ENCODE data around the gene ITGA2. TPM values are rescaled to one million over a fixed set of nuclear protein-coding genes. Genes with fewer than 3 reads are reported as not detected.
A peak's percentile ranks its signal among the peaks of the same experiment; 100 is the strongest.

Gene ITGA2
- total RNA-seq, 1 donor from 2014 or later, result 0.97 TPM

GRCh38 chr5:53009816-53010215 lies 20.7 kb downstream of the ITGA2 start:
- DNase-seq (no peak), ATAC-seq (ENCODE audit: poor library complexity) (no peak)
- intact Hi-C loops (cut with DNase I), result no loop called here

DNA sequence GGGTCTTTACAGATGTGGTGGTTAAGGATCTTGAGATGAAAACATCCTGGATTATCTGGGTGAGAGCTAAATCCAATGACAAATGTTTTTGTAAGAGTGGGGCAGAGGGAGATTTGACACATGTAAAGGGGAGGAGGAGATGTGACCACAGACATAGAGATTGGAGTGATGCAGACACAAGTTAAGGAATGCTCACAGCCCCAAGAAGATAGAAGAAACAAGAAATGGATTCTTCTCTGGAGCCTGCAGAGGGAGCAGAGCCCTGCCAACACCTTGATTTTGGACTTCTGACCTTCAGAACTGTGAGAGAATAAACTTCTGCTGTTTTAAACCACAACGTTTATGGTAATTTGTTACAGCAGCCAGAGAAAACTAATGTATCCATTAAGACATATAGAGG lies 21.7 kb downstream of the ITGA2 start:
- ATAC-seq (ENCODE audit: poor library complexity), result no peak
- intact Hi-C loops (cut with DNase I), result no loop called here
- DNase-seq, result no peak

DNA sequence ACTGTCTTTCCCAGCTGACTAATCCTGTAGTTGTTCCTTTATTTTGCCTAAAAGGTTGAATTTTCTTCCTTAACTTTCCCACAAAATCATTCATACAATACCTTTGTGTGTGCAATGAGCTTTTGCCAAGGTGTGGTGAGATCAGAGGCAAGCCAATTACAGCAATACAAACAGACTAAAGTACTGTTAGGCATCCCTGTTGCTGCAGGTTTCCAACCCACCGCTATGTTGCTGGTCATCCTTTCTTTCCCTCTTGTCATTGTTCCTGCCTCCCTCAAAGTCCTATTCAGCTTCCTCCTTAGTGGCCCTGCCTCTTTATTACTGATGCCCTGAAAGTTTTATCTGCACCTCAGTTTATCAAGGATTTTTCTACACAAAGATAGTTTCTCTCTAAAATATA lies 22.1 kb downstream of the ITGA2 start:
- no peak for DNase-seq
- no peak for ATAC-seq (ENCODE audit: poor library complexity)
- intact Hi-C loops (cut with DNase I), result no loop called here

GRCh38 chr5:53013857-53014256 lies 24.7 kb downstream of the ITGA2 start:
- intact Hi-C loops (cut with DNase I), result no loop called here
- ATAC-seq (ENCODE audit: poor library complexity), result no peak
- DNase-seq, result no peak

DNA sequence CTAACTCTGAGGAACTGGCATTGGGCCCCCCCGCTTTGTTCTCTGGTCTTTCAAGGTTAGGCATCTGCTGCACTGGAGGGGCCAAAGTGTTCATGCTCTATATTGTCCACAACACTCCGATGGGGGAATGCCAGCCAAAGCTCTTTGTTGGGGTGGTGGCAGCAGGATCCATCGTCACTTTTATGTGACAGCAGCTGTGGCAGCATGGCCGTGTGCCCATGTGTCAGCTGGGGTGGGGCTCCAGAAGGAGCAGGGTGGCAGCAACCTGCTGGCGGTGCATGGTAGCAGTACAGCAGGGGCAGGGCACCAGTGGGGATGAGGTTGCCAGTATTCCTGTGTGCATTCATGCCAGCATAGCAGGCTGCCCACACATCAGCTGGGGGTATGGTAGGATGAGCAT lies 28.2 kb downstream of the ITGA2 start:
- no peak for DNase-seq
- intact Hi-C loops (cut with DNase I), result no loop called here
- ATAC-seq (ENCODE audit: poor library complexity), result no peak

DNA sequence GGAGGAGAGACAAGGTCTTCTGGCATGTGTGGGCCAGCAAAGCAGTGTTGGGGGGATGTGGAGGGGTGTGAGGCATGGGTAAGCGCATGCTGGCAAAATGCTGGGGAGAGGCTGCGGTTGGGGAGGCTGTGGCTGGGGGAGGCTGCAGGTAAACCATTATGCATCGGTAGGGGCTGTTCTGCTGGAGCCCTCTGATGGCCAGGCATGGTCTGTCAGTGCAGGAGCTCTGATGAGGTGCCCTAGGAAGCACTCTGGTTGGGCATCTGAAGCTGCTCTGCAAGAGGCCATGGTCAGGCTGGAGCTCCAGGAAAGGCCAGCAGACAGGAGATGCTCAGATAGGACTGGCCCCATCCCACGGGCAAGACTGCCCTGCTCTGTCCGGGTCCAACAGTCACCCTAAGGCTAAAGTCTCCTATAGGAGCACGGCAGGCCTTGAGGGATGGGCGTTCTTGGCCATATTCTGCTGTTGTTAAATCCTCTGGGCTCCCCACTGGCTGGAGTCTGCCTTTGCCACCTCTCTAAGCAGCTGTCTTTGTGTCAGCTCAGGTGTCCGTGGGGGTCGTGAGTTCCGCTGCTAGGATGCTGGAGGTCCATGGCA lies 28.7 kb downstream of the ITGA2 start:
- no peak for ATAC-seq (ENCODE audit: poor library complexity)
- intact Hi-C loops (cut with DNase I), result no loop called here
- no peak for DNase-seq

GRCh38 chr5:53019320-53019719 lies 30.2 kb downstream of the ITGA2 start:
- ATAC-seq (ENCODE audit: poor library complexity), result no peak
- DNase-seq, result no peak

DNA sequence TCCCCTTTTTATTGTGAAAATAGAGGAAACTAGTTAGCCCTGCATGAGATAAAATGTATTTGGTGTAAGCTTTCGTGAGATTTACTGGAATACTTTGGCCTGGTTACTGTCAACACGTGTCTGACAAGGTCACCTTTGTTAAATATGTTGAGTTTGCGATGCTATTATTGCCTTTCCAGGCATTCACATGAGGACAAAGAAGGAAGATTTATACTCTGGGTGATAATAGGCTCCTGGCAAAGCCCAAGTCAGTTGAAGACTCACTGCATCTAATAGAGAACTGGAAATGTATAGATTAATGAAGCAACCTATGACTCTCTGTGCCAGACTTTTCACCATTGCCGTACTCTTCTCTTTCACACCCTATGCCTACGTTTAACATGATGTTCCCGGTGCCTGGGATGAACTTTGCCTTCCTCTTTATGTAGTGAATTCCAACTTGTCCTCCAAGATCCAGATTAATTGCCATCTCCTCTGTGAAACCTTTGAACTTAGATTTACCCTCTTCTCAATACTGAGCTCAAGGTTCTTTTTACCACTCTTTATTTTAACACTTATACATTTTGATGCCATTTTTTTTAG lies 33.9 kb downstream of the ITGA2 start:
- ATAC-seq (ENCODE audit: poor library complexity), result no peak

More at GRCh38 chr5:53019320-53019719, 30.2 kb downstream of the ITGA2 start:
- intact Hi-C loops (cut with DNase I), result no loop called here

DNA sequence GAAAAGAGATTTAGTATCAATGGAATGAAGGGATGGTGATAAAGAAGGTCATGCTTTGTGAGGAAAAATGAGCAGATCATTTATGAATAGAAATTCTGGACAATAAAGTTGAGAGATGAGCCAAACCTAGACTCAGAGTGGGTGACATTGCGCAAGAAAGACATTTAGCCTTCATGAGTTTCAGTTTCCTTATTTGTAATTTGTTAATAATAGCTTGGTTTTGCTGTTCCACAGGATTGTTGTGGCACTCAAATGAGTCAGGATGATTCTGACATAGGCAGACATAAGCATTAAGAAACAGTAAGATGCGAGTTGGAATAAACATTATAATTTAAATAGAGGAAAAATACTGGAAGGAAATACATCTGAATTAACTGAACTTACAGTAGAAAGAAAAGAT lies 34.8 kb downstream of the ITGA2 start:
- ATAC-seq (ENCODE audit: poor library complexity) (no peak), DNase-seq (no peak)
- intact Hi-C loops (cut with DNase I), result no loop called here

More for the DNA sequence above, 33.9 kb downstream of the ITGA2 start:
- intact Hi-C loops (cut with DNase I), result no loop called here
- no peak for DNase-seq

GRCh38 chr5:53024535-53024934 lies 35.4 kb downstream of the ITGA2 start:
- intact Hi-C loops (cut with DNase I), result no loop called here
- DNase-seq, result no peak
- ATAC-seq (ENCODE audit: poor library complexity), result no peak

DNA sequence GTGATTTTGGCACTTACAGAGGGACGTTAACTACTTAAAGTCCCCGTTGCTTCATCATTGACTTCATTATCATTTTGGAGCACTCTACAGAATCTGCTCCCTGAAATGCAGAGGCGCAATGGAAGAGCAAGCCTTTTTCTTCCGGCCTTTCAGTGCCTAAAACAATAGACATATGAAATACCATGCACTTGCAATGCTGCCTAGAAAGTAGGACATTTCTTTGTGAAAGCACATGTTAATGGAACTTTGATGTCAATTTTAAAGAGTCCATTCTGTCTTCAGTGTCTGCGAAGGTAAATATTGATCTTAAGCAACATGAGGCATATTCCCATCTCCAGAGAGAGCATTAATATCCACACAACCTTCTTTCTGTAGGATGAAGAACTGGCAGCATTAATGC lies 36.3 kb downstream of the ITGA2 start:
- ATAC-seq (ENCODE audit: poor library complexity) (no peak), DNase-seq (no peak)
- intact Hi-C loops (cut with DNase I), result no loop called here

DNA sequence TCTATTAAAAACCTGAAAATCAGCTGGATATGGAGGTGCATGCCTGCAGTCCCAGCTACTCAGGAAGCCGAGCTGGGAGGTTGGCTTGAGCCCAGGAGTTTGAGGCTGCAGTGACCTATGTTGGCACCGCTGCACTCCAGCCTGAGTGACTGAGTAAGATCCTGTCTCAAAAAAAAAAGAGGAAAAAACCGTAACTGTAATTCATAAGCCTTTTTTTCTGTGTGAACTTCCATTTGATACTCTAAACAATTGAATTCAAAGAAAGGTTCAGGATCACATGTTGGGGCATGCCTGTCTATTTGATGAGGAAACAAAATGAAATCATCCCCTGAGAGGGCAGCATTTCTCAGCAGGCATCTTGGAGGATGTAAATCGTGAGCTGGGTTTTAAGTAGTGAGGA lies 38.8 kb downstream of the ITGA2 start:
- DNase-seq (peak; percentile 62), ATAC-seq (ENCODE audit: poor library complexity) (no peak)
- intact Hi-C loops (cut with DNase I), result no loop called here

GRCh38 chr5:53029608-53030007 lies 40.5 kb downstream of the ITGA2 start:
- ATAC-seq (ENCODE audit: poor library complexity), result no peak
- intact Hi-C loops (cut with DNase I), result no loop called here
- no peak for DNase-seq

GRCh38 chr5:53030893-53031292 lies 41.7 kb downstream of the ITGA2 start:
- no peak for DNase-seq
- intact Hi-C loops (cut with DNase I), result no loop called here
- no peak for ATAC-seq (ENCODE audit: poor library complexity)

DNA sequence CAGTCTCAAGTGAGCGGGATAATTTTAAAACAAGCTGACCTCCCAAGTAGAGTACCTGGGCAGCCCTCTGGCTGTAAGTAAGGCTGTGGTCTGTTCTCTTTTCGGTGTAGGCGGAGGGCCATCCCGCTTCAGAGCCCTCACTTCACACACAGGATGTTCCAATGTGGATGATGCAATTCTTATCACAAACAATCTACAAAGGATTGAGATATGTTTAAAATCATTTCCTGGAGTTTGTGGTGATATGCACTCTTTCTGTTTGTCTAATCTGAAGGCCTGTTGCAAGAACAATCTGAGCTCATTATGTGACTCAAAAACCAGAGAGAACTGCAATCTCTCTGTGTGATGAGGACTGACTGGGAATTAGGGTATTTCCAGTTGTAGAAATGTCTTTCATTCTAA lies 42.5 kb downstream of the ITGA2 start:
- DNase-seq (no peak), ATAC-seq (ENCODE audit: poor library complexity) (no peak)
- intact Hi-C loops (cut with DNase I), result no loop called here

DNA sequence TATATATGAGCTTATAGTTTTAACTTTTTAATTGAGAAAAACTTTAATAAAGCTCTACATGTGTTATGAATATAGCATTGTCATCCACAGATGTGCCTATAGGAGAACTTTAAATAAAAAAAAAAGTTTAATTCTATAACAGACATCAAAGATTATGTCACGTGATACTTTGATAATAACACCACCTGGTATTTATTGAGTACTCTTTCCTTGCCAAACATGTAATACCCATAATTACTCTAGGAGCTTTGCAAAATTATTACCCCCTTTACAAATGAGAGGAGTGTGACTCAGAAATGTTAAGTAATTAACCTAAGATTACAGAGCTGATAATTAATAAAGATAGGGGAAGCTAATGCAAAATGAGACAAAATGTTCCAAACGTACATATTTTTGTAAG lies 43.0 kb downstream of the ITGA2 start:
- no peak for DNase-seq
- ATAC-seq (ENCODE audit: poor library complexity), result no peak
- intact Hi-C loops (cut with DNase I), result no loop called here

- intact Hi-C loops (cut with DNase I), result no loop called here
- no peak for DNase-seq
- ATAC-seq (ENCODE audit: poor library complexity), result no peak
These were observed 45.7 kb downstream of the ITGA2 start for GRCh38 chr5:53034832-53035231.

GRCh38 chr5:53035868-53036381 lies 46.8 kb downstream of the ITGA2 start:
- DNase-seq (no peak), ATAC-seq (ENCODE audit: poor library complexity) (no peak)
- intact Hi-C loops (cut with DNase I), result no loop called here

- intact Hi-C loops (cut with DNase I), result no loop called here
- ATAC-seq (ENCODE audit: poor library complexity), result no peak
- no peak for DNase-seq
These were observed 48.1 kb downstream of the ITGA2 start for GRCh38 chr5:53037141-53037859.

- no peak for ATAC-seq (ENCODE audit: poor library complexity)
- no peak for DNase-seq
- intact Hi-C loops (cut with DNase I), result no loop called here
These were observed 49.2 kb downstream of the ITGA2 start for GRCh38 chr5:53038196-53038847.

Data from Right ventricle myocardium superior (tissue), 1 donor.